Gastroesophageal sphincter (tissue), 3 donors: ENCODE results near the gene SLC22A15.

ENCODE experiments used
- POLR2AphosphoS5 ChIP-seq: sonication (generic); formaldehyde crosslinking; IDR thresholded peaks from one replicate; pipeline ENCODE4 v1.6.1; 2017; ENCODE audit warnings: antibody characterized with exemption
- TF ChIP-seq, protein P1 (sequence below), 4 experiments: fragments of 200-600 bp in 2 of 4; fragments of 450-650 bp in 2 of 4; sonication (generic) in 1 of 4; IDR thresholded peaks; one replicate each; pipeline ENCODE4 v1.5.1; 2017 to 2019; ENCODE audit warnings: antibody characterized with exemption in 4 of 4, mild to moderate bottlenecking in 2 of 4, moderate library complexity in 2 of 4

DNA sequence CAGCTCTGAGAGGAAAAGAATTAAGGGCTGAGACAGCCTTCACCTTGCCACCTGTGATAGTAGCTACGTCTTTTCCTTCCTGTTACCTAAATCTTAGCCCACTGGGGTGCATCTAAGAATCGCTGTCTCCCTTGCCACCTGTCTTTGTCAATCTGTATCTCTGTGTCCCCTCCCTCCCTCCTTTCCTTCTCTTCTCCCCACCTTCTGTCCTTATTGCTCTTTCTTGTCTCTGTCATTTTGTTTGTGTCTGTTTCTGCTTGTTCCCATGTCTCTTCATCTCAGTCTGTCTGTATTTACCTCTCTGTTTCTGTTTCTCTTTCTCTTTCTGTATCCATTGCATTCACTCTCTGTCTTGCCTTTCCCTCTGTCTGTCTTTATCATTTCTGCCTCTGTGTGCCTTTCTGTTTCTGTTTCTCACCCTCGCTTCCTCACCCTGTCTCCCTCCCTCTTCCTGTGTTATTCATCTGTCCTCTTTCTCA lies 30.2 kb downstream of the SLC22A15 start:
- TF ChIP-seq POLR2AphosphoS5, result no peak
- TF ChIP-seq, protein P1, sequence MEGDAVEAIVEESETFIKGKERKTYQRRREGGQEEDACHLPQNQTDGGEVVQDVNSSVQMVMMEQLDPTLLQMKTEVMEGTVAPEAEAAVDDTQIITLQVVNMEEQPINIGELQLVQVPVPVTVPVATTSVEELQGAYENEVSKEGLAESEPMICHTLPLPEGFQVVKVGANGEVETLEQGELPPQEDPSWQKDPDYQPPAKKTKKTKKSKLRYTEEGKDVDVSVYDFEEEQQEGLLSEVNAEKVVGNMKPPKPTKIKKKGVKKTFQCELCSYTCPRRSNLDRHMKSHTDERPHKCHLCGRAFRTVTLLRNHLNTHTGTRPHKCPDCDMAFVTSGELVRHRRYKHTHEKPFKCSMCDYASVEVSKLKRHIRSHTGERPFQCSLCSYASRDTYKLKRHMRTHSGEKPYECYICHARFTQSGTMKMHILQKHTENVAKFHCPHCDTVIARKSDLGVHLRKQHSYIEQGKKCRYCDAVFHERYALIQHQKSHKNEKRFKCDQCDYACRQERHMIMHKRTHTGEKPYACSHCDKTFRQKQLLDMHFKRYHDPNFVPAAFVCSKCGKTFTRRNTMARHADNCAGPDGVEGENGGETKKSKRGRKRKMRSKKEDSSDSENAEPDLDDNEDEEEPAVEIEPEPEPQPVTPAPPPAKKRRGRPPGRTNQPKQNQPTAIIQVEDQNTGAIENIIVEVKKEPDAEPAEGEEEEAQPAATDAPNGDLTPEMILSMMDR (IDR thresholded peaks at IDR 0.05), result no peak
